CD8-positive, alpha-beta memory T cell (primary cell): Measurements from ENCODE around the gene SOX6. TPM values are rescaled to one million over a fixed set of nuclear protein-coding genes. Genes with fewer than 3 reads are reported as not detected.
"Not testable (repeated sequence)": the region's sequence is repeated elsewhere in the genome, so short reads cannot be mapped to it uniquely, and the experiment has no call there.

ENCODE experiments used
- CTCF ChIA-PET: fragments of 350-600 bp; sonication (Branson Sonifier 250); formaldehyde crosslinking; loops from one replicate; lab custom pipeline; 2021; ENCODE audit warnings: antibody characterized with exemption; lab: Charles Lee
- POLR2A ChIA-PET: fragments of 350-600 bp; sonication (Branson Sonifier 250); formaldehyde crosslinking; loops from one replicate; lab custom pipeline; 2021; ENCODE audit warnings: antibody characterized with exemption; lab: Charles Lee
- DNase-seq, 5 donors: peaks; one replicate each; pipeline versions ENCODE4 v3.0.0 to v3.0.0-alpha.2; 2020 to 2022; ENCODE audit warnings: mixed read lengths in 1 of 5
- H3K27ac ChIP-seq: one replicate; pipeline ENCODE4 v1.7.0; 2013; ENCODE audit warnings: low read depth, mild to moderate bottlenecking, low read length, moderate library complexity
- H3K27me3 ChIP-seq: 2 replicates; pipeline ENCODE4 v1.7.0; 2013; ENCODE audit warnings: low read length, mild to moderate bottlenecking; ENCODE audit not compliant: insufficient read depth, poor library complexity, severe bottlenecking
- H3K36me3 ChIP-seq: 2 replicates; pipeline ENCODE4 v1.7.0; 2013; ENCODE audit warnings: mild to moderate bottlenecking, low read length, moderate library complexity; ENCODE audit not compliant: insufficient read depth
- H3K4me1 ChIP-seq: 2 replicates; pipeline ENCODE4 v1.7.0; 2013; ENCODE audit warnings: mild to moderate bottlenecking, low read length, moderate library complexity; ENCODE audit not compliant: insufficient read depth
- H3K4me3 ChIP-seq: 2 replicates; pipeline ENCODE4 v1.7.0; 2013; ENCODE audit warnings: mild to moderate bottlenecking, low read length
- H3K9me3 ChIP-seq: 2 replicates; pipeline ENCODE4 v1.7.0; 2013; ENCODE audit warnings: mild to moderate bottlenecking, low read length
- H3K27ac Mint-ChIP-seq, 8 donors: one replicate each; pipeline ENCODE4 v1.8.0; 2020 to 2021; ENCODE audit warnings: mixed read lengths in 8 of 8, mild to moderate bottlenecking in 6 of 8, inconsistent platforms in 3 of 8, moderate library complexity in 3 of 8
- H3K27me3 Mint-ChIP-seq, 2 donors: one replicate each; pipeline ENCODE4 v1.8.0; 2020 to 2021; ENCODE audit warnings: mixed read lengths in 2 of 2, mild to moderate bottlenecking in 1 of 2, moderate library complexity in 1 of 2
- H3K36me3 Mint-ChIP-seq, 3 donors: one replicate each; pipeline ENCODE4 v1.8.0; 2020 to 2021; ENCODE audit warnings: mixed read lengths in 3 of 3, inconsistent platforms in 1 of 3, mild to moderate bottlenecking in 1 of 3
- H3K4me1 Mint-ChIP-seq, 3 donors: one replicate each; pipeline ENCODE4 v1.8.0; 2020 to 2021; ENCODE audit warnings: mixed read lengths in 3 of 3, inconsistent platforms in 1 of 3, mild to moderate bottlenecking in 1 of 3
- H3K4me3 Mint-ChIP-seq, 7 donors: one replicate each; pipeline ENCODE4 v1.8.0; 2020 to 2021; ENCODE audit warnings: mixed read lengths in 7 of 7, mild to moderate bottlenecking in 6 of 7, moderate library complexity in 4 of 7, inconsistent platforms in 2 of 7
- H3K9me3 Mint-ChIP-seq, 5 donors: one replicate each; pipeline ENCODE4 v1.8.0; 2020 to 2022; ENCODE audit warnings: mixed read lengths in 5 of 5, mild to moderate bottlenecking in 3 of 5, moderate library complexity in 2 of 5, inconsistent platforms in 1 of 5
- polyA plus RNA-seq: library from polyadenylated mRNA; unstranded; fragments of 300-500 nt; fragmentation: Illumina TruSeq; gene quantifications from one replicate; pipeline ENCODE4 v1.2.3, GENCODE V29; 2021
- total RNA-seq, 2 experiments: library from RNA; stranded (reverse); gene quantifications; one replicate each; pipeline ENCODE4 v1.2.3, GENCODE V29; 2021

The SOX6 gene
- total and polyA plus RNA-seq, 3 experiments from 2014 or later, result not detected

- no peaks in the 10 kb centered on the region for H3K4me1 ChIP-seq
- Mint-ChIP-seq H3K27ac (no peak overlapping the region), H3K9me3 (peaks cover 0 to 9% (median 3%) of the 10 kb centered on the region in 5 donors), H3K4me1 (no peaks in the 10 kb centered on the region), H3K36me3 (no peaks in the 10 kb centered on the region), H3K4me3 (no peak overlapping the region), H3K27me3 (no peaks in the 10 kb centered on the region)
- H3K27me3 ChIP-seq, result no peaks in the 10 kb centered on the region
- H3K27ac ChIP-seq, result no peak overlapping the region
- H3K9me3 ChIP-seq, result no peaks in the 10 kb centered on the region
- H3K4me3 ChIP-seq, result no peak overlapping the region
- ChIA-PET POLR2A (no interaction called here), CTCF (no interaction called here)
- H3K36me3 ChIP-seq, result no peaks in the 10 kb centered on the region
- DNase-seq, result no peak
Observed at GRCh38 chr11:16155448-16155847, 200.9 kb downstream of the SOX6 start.

GRCh38 chr11:16154715-16155396, 201.5 kb downstream of the SOX6 start:
- Histone ChIP-seq H3K36me3 (no peaks in the 10 kb centered on the region), H3K27ac (no peak overlapping the region), H3K4me1 (no peaks in the 10 kb centered on the region), H3K4me3 (no peak overlapping the region), H3K9me3 (no peaks in the 10 kb centered on the region), H3K27me3 (no peaks in the 10 kb centered on the region)
- Mint-ChIP-seq H3K27ac (no peak overlapping the region), H3K36me3 (no peaks in the 10 kb centered on the region), H3K9me3 (peaks cover 0 to 9% (median 3%) of the 10 kb centered on the region in 5 donors), H3K4me1 (no peaks in the 10 kb centered on the region), H3K27me3 (no peaks in the 10 kb centered on the region), H3K4me3 (no peak overlapping the region)
- CTCF ChIA-PET, result no interaction called here
- POLR2A ChIA-PET, result no interaction called here
- no peak for DNase-seq

GRCh38 chr11:16153951-16154350, 202.4 kb downstream of the SOX6 start:
- H3K36me3 Mint-ChIP-seq, result no peaks in the 10 kb centered on the region
- Histone ChIP-seq H3K27me3 (no peaks in the 10 kb centered on the region), H3K36me3 (no peaks in the 10 kb centered on the region), H3K4me3 (no peak overlapping the region), H3K27ac (no peak overlapping the region), H3K4me1 (no peaks in the 10 kb centered on the region), H3K9me3 (no peaks in the 10 kb centered on the region)
- peaks cover 0 to 11% (median 3%) of the 10 kb centered on the region in 5 donors for H3K9me3 Mint-ChIP-seq
- no peaks in the 10 kb centered on the region for H3K4me1 Mint-ChIP-seq
- DNase-seq, result no peak
- POLR2A ChIA-PET, result no interaction called here
- H3K4me3 Mint-ChIP-seq, result no peak overlapping the region
- H3K27me3 Mint-ChIP-seq, result no peaks in the 10 kb centered on the region
- CTCF ChIA-PET, result no interaction called here
- no peak overlapping the region for H3K27ac Mint-ChIP-seq

GRCh38 chr11:16151138-16151537, 205.2 kb downstream of the SOX6 start:
- Mint-ChIP-seq H3K4me1 (no peaks in the 10 kb centered on the region), H3K27ac (no peak overlapping the region), H3K27me3 (no peaks in the 10 kb centered on the region), H3K9me3 (peaks cover 3 to 20% (median 7%) of the 10 kb centered on the region in 5 donors), H3K4me3 (no peak overlapping the region), H3K36me3 (no peaks in the 10 kb centered on the region)
- Histone ChIP-seq H3K4me3 (no peak overlapping the region), H3K27me3 (no peaks in the 10 kb centered on the region), H3K9me3 (no peaks in the 10 kb centered on the region), H3K4me1 (no peaks in the 10 kb centered on the region), H3K27ac (no peak overlapping the region), H3K36me3 (no peaks in the 10 kb centered on the region)
- no peak for DNase-seq
- ChIA-PET CTCF (no interaction called here), POLR2A (no interaction called here)

GRCh38 chr11:16149476-16149875, 206.9 kb downstream of the SOX6 start:
- H3K36me3 Mint-ChIP-seq, result no peaks in the 10 kb centered on the region
- H3K27ac ChIP-seq, result no peak overlapping the region
- no peaks in the 10 kb centered on the region for H3K9me3 ChIP-seq
- no peaks in the 10 kb centered on the region for H3K36me3 ChIP-seq
- H3K4me3 ChIP-seq, result no peak overlapping the region
- no peaks in the 10 kb centered on the region for H3K27me3 ChIP-seq
- no peak overlapping the region for H3K4me3 Mint-ChIP-seq
- DNase-seq, result no peak
- peaks cover 3 to 17% (median 9%) of the 10 kb centered on the region in 5 donors for H3K9me3 Mint-ChIP-seq
- ChIA-PET POLR2A (no interaction called here), CTCF (no interaction called here)
- H3K27me3 Mint-ChIP-seq, result no peaks in the 10 kb centered on the region
- no peak overlapping the region for H3K27ac Mint-ChIP-seq
- H3K4me1 Mint-ChIP-seq, result no peaks in the 10 kb centered on the region
- no peaks in the 10 kb centered on the region for H3K4me1 ChIP-seq

- CTCF ChIA-PET, result no interaction called here
- Histone ChIP-seq H3K36me3 (no peaks in the 10 kb centered on the region), H3K9me3 (no peaks in the 10 kb centered on the region), H3K27ac (no peak overlapping the region), H3K27me3 (no peaks in the 10 kb centered on the region), H3K4me3 (no peak overlapping the region), H3K4me1 (no peaks in the 10 kb centered on the region)
- H3K9me3 Mint-ChIP-seq, result peaks cover 8 to 16% (median 9%) of the 10 kb centered on the region in 5 donors
- H3K27me3 Mint-ChIP-seq, result no peaks in the 10 kb centered on the region
- DNase-seq, result no peak
- no peaks in the 10 kb centered on the region for H3K36me3 Mint-ChIP-seq
- no peak overlapping the region for H3K27ac Mint-ChIP-seq
- POLR2A ChIA-PET, result no interaction called here
- no peak overlapping the region for H3K4me3 Mint-ChIP-seq
- H3K4me1 Mint-ChIP-seq, result no peaks in the 10 kb centered on the region
Observed at GRCh38 chr11:16148301-16148931, 207.9 kb downstream of the SOX6 start.

- H3K9me3 Mint-ChIP-seq, result peaks cover 5 to 15% (median 11%) of the 10 kb centered on the region in 5 donors
- H3K36me3 Mint-ChIP-seq, POLR2A ChIA-PET, H3K4me1 Mint-ChIP-seq, H3K36me3 ChIP-seq, H3K4me3 Mint-ChIP-seq, H3K27ac Mint-ChIP-seq, H3K27me3 ChIP-seq, H3K9me3 ChIP-seq, H3K4me3 ChIP-seq, H3K27me3 Mint-ChIP-seq, CTCF ChIA-PET, H3K4me1 ChIP-seq, DNase-seq, H3K27ac ChIP-seq: not testable (repeated sequence)
Observed at GRCh38 chr11:16146980-16147379, 209.4 kb downstream of the SOX6 start.

- CTCF ChIA-PET, H3K27ac ChIP-seq, H3K36me3 ChIP-seq, H3K27me3 ChIP-seq, H3K4me1 ChIP-seq, H3K4me3 Mint-ChIP-seq, H3K9me3 ChIP-seq, H3K27me3 Mint-ChIP-seq, H3K36me3 Mint-ChIP-seq, DNase-seq, H3K4me1 Mint-ChIP-seq, H3K27ac Mint-ChIP-seq, POLR2A ChIA-PET, H3K4me3 ChIP-seq: not testable (repeated sequence)
- peaks cover 5 to 15% (median 9%) of the 10 kb centered on the region in 5 donors for H3K9me3 Mint-ChIP-seq
Observed at GRCh38 chr11:16141614-16142013, 214.7 kb downstream of the SOX6 start.
